Smooth muscle cell (in vitro differentiated cells): Measurements from ENCODE around the gene TDP2. TPM values are rescaled to one million over a fixed set of nuclear protein-coding genes. Genes with fewer than 3 reads are reported as not detected.

ENCODE experiments used
- DNase-seq: peaks from one replicate; lab custom pipeline; 2025; ENCODE audit not compliant: unreplicated experiment; lab: John Stamatoyannopoulos, UW
- H2AFZ ChIP-seq: fragments of 200-600 bp; sonication (generic); 2 replicates; pipeline ENCODE4 v1.6.0; 2016; ENCODE audit warnings: antibody characterized with exemption, low read depth, mild to moderate bottlenecking
- H3F3A ChIP-seq: fragments of 200-600 bp; sonication (generic); 2 replicates; pipeline ENCODE4 v1.6.0; 2017; ENCODE audit warnings: antibody characterized with exemption, low read depth
- H3K27ac ChIP-seq: fragments of 200-600 bp; sonication (generic); 2 replicates; pipeline ENCODE4 v1.5.1; 2016; ENCODE audit warnings: low read depth, mild to moderate bottlenecking
- H3K27me3 ChIP-seq: fragments of 200-600 bp; sonication (generic); 2 replicates; pipeline ENCODE4 v1.6.1; 2016; ENCODE audit warnings: low read depth, mild to moderate bottlenecking
- H3K36me3 ChIP-seq: fragments of 200-600 bp; sonication (generic); 2 replicates; pipeline ENCODE4 v1.5.1; 2016; ENCODE audit warnings: low read depth
- H3K4me1 ChIP-seq: fragments of 200-600 bp; sonication (generic); 2 replicates; pipeline ENCODE4 v1.5.1; 2016; ENCODE audit warnings: low read depth
- H3K4me2 ChIP-seq: fragments of 200-600 bp; sonication (generic); 2 replicates; pipeline ENCODE4 v1.6.0; 2016; ENCODE audit warnings: mild to moderate bottlenecking
- H3K4me3 ChIP-seq: fragments of 200-600 bp; sonication (generic); 2 replicates; pipeline ENCODE4 v1.5.1; 2016; ENCODE audit warnings: mild to moderate bottlenecking
- H3K79me2 ChIP-seq: fragments of 200-600 bp; sonication (generic); 2 replicates; pipeline ENCODE4 v1.6.0; 2016; ENCODE audit warnings: low read depth, mild to moderate bottlenecking
- H3K9ac ChIP-seq: fragments of 200-600 bp; sonication (generic); 2 replicates; pipeline ENCODE4 v1.6.0; 2016; ENCODE audit warnings: low read depth
- H3K9me3 ChIP-seq: fragments of 200-600 bp; sonication (generic); replicated peaks from 2 replicates; pipeline ENCODE4 v1.5.1; 2016; ENCODE audit warnings: low read depth
- H4K20me1 ChIP-seq: fragments of 200-600 bp; sonication (generic); 2 replicates; pipeline ENCODE4 v1.6.0; 2016; ENCODE audit warnings: low read depth
- CTCF ChIP-seq: fragments of 200-600 bp; sonication (generic); IDR thresholded peaks from 2 replicates; pipeline ENCODE4 v1.5.1; 2017; ENCODE audit warnings: borderline replicate concordance, mild to moderate bottlenecking, antibody characterized with exemption; ENCODE audit not compliant: insufficient read depth, poor library complexity, severe bottlenecking
- WGBS: methylation state at CpG from one replicate; pipeline ENCODE4 v1.1.7; 2016; ENCODE audit warnings: low lambda C conversion rate; 5-methylcytosine and 5-hydroxymethylcytosine counted together
- polyA plus RNA-seq: library from polyadenylated mRNA; unstranded; fragments of >200 nt; fragmentation: Nextera tagmentation; extraction: Ambion mirVana; gene quantifications from 2 replicates; pipeline ENCODE4 v1.2.1, GENCODE V29; 2016
- total RNA-seq: library from RNA; depleted of rRNA; stranded (reverse); fragments of >200 nt; gene quantifications from 2 replicates; pipeline ENCODE4 v1.2.3, GENCODE V29; 2014

TDP2 gene
- total and polyA plus RNA-seq, 2 experiments from 2014 or later, result 13.0 to 16.2 TPM

- no peak overlapping the region for H3K4me3 ChIP-seq
- peaks cover 4% of the 10 kb centered on the region for H3K4me1 ChIP-seq
- H3K9me3 ChIP-seq, result no peaks in the 10 kb centered on the region
- peaks cover 100% of the 10 kb centered on the region for H4K20me1 ChIP-seq
- H3K4me2 ChIP-seq, result no peak overlapping the region
- 96% methylated on average over 3 of the region's 3 CpGs for WGBS
- TF ChIP-seq CTCF, result no peak
- no peaks in the 10 kb centered on the region for H3K27me3 ChIP-seq
- H3F3A ChIP-seq, result peaks cover 71% of the 10 kb centered on the region
- H3K27ac ChIP-seq, result peak overlapping the region; percentile 34
- no peak overlapping the region for H2AFZ ChIP-seq
- no peak for DNase-seq
- H3K36me3 ChIP-seq, result peaks cover 52% of the 10 kb centered on the region
- H3K9ac ChIP-seq, result no peak overlapping the region
- peaks cover 39% of the 10 kb centered on the region for H3K79me2 ChIP-seq
Measured at GRCh38 chr6:24708612-24709011, 41.9 kb upstream of the TDP2 start.

GRCh38 chr6:24704468-24704867 lies 37.8 kb upstream of the TDP2 start:
- Histone ChIP-seq H4K20me1 (peaks cover 72% of the 10 kb centered on the region), H3K4me1 (no peaks in the 10 kb centered on the region), H3F3A (peaks cover 78% of the 10 kb centered on the region), H3K27me3 (no peaks in the 10 kb centered on the region), H3K79me2 (peaks cover 10% of the 10 kb centered on the region), H3K9me3 (no peaks in the 10 kb centered on the region), H3K4me2 (no peak overlapping the region), H3K4me3 (no peak overlapping the region), H3K27ac (peak overlapping the region; percentile 31), H3K9ac (no peak overlapping the region), H2AFZ (no peak overlapping the region), H3K36me3 (peaks cover 48% of the 10 kb centered on the region)
- no peak for DNase-seq
- TF ChIP-seq CTCF, result no peak

GRCh38 chr6:24702720-24703282 lies 36.1 kb upstream of the TDP2 start:
- no peaks in the 10 kb centered on the region for H3K9me3 ChIP-seq
- no peak overlapping the region for H2AFZ ChIP-seq
- H3K79me2 ChIP-seq, result no peaks in the 10 kb centered on the region
- no peaks in the 10 kb centered on the region for H3K4me1 ChIP-seq
- H3K36me3 ChIP-seq, result peaks cover 38% of the 10 kb centered on the region
- peak overlapping the region; percentile 21 for H3K27ac ChIP-seq
- no peak overlapping the region for H3K9ac ChIP-seq
- no peak overlapping the region for H3K4me3 ChIP-seq
- H3K27me3 ChIP-seq, result no peaks in the 10 kb centered on the region
- H3F3A ChIP-seq, result peaks cover 64% of the 10 kb centered on the region
- TF ChIP-seq CTCF, result no peak
- WGBS, result 97% methylated on average over 4 of the region's 4 CpGs
- peaks cover 55% of the 10 kb centered on the region for H4K20me1 ChIP-seq
- DNase-seq, result no peak
- H3K4me2 ChIP-seq, result no peak overlapping the region
